Calu3 (cell line): ENCODE results near the gene ZC2HC1B. TPM values are rescaled to one million over a fixed set of nuclear protein-coding genes. Genes with fewer than 3 reads are reported as not detected.

Source experiments
- BruUV-seq: library from RNA; stranded (reverse); fragments of 400-500 nt; replicated peaks from 2 replicates; lab custom pipeline; 2021; lab: Mats Ljungman, UMichigan
- CTCF ChIA-PET: fragments of 300-600 bp; sonication (Branson Sonifier 250); formaldehyde crosslinking; loops from one replicate; lab custom pipeline; 2022; ENCODE audit warnings: antibody characterized with exemption; lab: Charles Lee
- DNase-seq: peaks from one replicate; pipeline ENCODE4 v3.0.0; 2022
- H3K27ac Mint-ChIP-seq: one replicate; pipeline ENCODE4 v1.8.0; 2022; ENCODE audit warnings: mixed read lengths; ENCODE audit not compliant: unreplicated experiment
- H3K27me3 Mint-ChIP-seq: one replicate; pipeline ENCODE4 v1.8.0; 2022; ENCODE audit warnings: mixed read lengths; ENCODE audit not compliant: unreplicated experiment
- H3K36me3 Mint-ChIP-seq: one replicate; pipeline ENCODE4 v1.8.0; 2022; ENCODE audit warnings: mild to moderate bottlenecking, moderate library complexity, mixed read lengths; ENCODE audit not compliant: insufficient read depth, unreplicated experiment
- H3K4me1 Mint-ChIP-seq: one replicate; pipeline ENCODE4 v1.8.0; 2022; ENCODE audit warnings: mild to moderate bottlenecking, low read depth, mixed read lengths; ENCODE audit not compliant: unreplicated experiment
- H3K4me3 Mint-ChIP-seq: one replicate; pipeline ENCODE4 v1.8.0; 2022; ENCODE audit warnings: mild to moderate bottlenecking, low read depth, moderate library complexity, mixed read lengths; ENCODE audit not compliant: unreplicated experiment
- H3K9me3 Mint-ChIP-seq: one replicate; pipeline ENCODE4 v1.8.0; 2022; ENCODE audit warnings: low read depth, mixed read lengths; ENCODE audit not compliant: unreplicated experiment
- intact Hi-C: fragments of 100-400 bp; cut with micrococcal nuclease; formaldehyde crosslinking; loops from one replicate; pipeline ENCODE4 v1.10.0; 2022; ENCODE audit not compliant: unreplicated experiment
- total RNA-seq: library from RNA; stranded (reverse); gene quantifications from 2 replicates; pipeline ENCODE4 v1.2.3, GENCODE V29; 2022
- TF ChIP-seq, protein P1 (sequence below): fragments of 200-600 bp; IDR thresholded peaks from one replicate; pipeline ENCODE4 v1.8.0; 2022; ENCODE audit warnings: antibody characterized with exemption; ENCODE audit not compliant: unreplicated experiment

ZC2HC1B gene
- total RNA-seq, 1 experiment from 2014 or later = not detected

DNA sequence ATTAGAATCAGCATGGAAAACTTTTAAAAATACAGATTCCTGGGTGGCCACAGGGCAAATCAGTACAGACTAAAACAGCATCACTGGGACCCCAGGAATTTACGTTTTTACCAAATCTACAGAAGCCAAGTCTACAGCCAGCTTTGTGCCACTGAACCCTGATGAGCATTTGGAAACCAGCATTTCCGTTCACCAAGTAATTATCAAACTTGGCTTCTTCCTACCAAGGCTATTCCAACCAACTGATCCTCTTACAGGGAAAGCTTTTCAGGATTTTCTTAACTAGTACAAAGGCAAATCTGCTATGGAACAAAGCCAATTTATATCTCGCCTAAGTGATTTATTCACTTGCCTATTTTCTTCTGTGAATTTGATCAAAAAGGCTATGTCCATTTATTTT lies 96.8 kb downstream of the ZC2HC1B start:
- no peak overlapping the region for H3K4me3 Mint-ChIP-seq
- intact Hi-C loops = no loop called here
- no TSS peak for BruUV-seq
- no peaks in the 10 kb centered on the region for H3K4me1 Mint-ChIP-seq
- TF ChIP-seq, protein P1, sequence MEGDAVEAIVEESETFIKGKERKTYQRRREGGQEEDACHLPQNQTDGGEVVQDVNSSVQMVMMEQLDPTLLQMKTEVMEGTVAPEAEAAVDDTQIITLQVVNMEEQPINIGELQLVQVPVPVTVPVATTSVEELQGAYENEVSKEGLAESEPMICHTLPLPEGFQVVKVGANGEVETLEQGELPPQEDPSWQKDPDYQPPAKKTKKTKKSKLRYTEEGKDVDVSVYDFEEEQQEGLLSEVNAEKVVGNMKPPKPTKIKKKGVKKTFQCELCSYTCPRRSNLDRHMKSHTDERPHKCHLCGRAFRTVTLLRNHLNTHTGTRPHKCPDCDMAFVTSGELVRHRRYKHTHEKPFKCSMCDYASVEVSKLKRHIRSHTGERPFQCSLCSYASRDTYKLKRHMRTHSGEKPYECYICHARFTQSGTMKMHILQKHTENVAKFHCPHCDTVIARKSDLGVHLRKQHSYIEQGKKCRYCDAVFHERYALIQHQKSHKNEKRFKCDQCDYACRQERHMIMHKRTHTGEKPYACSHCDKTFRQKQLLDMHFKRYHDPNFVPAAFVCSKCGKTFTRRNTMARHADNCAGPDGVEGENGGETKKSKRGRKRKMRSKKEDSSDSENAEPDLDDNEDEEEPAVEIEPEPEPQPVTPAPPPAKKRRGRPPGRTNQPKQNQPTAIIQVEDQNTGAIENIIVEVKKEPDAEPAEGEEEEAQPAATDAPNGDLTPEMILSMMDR = no peak
- H3K27ac Mint-ChIP-seq = no peak overlapping the region
- no peaks in the 10 kb centered on the region for H3K9me3 Mint-ChIP-seq
- no peaks in the 10 kb centered on the region for H3K27me3 Mint-ChIP-seq
- CTCF ChIA-PET = no interaction called here
- DNase-seq = no peak
- H3K36me3 Mint-ChIP-seq = no peaks in the 10 kb centered on the region

DNA sequence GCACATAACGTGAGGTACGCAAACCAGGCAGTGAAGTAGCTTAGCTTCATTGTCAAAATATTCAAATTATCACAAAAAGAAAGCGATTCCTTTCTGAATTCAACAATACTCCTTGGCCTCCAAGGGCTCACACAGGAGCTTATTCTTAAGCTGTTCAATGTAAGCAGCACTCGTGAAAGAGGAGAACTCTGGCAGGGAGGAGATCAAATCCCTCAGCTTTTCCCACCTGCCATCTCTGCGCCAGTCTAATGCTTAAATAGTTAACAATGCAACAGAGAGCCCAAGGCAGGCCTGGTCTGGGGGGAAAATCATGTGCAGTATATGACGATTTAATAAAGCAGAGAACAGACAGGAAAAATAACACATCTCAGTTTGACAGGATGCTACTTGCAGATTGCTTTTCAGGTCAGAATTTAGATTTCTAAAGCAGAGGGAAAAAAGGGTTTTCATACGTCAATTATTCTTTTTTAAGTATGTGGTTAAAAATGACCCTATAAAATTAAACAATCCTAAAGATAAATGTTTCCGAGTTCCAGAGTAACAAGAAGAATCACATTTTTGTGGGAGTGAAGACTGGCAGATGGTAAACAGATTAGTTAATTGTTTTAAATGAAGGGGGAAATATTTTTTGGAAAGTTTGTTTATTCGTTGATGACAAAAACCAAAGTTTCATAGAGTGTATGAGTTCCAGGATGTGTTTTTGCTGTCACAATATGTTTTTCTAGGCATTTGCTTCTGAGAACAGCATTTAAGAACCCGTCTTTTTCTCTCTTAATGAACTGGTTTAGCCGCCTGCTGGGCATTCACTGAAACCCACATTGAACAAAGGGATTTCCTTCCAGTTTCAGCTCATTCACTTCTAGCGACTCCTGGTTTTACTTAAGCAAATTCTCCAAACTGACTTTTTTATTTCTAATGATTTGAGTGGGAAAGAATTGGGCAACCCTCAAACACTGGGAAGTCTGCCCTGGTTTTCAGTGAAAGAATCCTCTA lies 97.9 kb downstream of the ZC2HC1B start:
- TF ChIP-seq, protein P1 = no peak
- Mint-ChIP-seq H3K27me3 (no peaks in the 10 kb centered on the region), H3K9me3 (no peaks in the 10 kb centered on the region), H3K27ac (no peak overlapping the region), H3K36me3 (no peaks in the 10 kb centered on the region), H3K4me3 (no peak overlapping the region), H3K4me1 (no peaks in the 10 kb centered on the region)
- intact Hi-C loops = no loop called here
- no TSS peak for BruUV-seq
- DNase-seq = no peak
- CTCF ChIA-PET = no interaction called here

DNA sequence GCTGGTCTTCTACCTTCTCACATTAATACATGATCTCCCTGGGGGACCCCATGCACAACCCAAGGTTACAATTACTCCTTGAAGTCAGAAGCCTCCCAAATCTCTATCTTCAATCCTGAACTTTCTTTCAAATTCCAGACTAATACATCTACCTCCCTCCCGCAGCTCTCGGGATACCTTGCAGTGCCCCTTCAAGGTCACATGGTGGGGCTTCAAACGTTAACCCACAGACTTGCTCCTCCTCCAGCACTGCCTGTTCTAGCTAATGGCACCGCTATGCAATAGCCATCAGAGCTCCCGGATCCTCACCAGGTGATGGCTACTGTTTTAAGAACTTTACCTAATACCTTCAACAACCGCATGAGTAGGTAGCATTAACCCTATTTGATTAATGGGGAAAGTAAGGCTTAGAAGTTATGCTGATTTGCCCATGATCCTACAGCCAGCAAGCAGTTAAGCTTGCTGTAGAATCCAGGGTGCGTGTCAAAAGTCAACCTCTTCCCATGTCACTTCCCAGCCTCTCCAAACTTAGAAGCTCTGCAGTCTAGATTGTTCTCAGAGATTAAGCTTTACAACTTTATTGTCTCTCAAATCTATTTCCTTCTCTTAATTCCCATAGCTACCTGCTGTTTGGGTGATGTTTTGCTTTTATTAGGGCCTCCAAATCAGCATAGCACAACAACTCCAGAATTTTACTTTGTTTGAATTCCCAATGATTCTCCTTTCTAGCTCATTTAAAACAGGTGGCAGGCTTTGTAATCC lies 99.1 kb downstream of the ZC2HC1B start:
- no peaks in the 10 kb centered on the region for H3K9me3 Mint-ChIP-seq
- no peaks in the 10 kb centered on the region for H3K4me1 Mint-ChIP-seq
- TF ChIP-seq, protein P1 = no peak
- no peak for DNase-seq
- H3K4me3 Mint-ChIP-seq = no peak overlapping the region
- no TSS peak for BruUV-seq
- no peak overlapping the region for H3K27ac Mint-ChIP-seq
- intact Hi-C loops = no loop called here
- CTCF ChIA-PET = interaction anchor here (1.3 kb wide), 1 partner anchor 388 kb away, joined by 3 read pairs; no protein-coding TSS in a partner anchor
- H3K27me3 Mint-ChIP-seq = no peaks in the 10 kb centered on the region
- no peaks in the 10 kb centered on the region for H3K36me3 Mint-ChIP-seq

DNA sequence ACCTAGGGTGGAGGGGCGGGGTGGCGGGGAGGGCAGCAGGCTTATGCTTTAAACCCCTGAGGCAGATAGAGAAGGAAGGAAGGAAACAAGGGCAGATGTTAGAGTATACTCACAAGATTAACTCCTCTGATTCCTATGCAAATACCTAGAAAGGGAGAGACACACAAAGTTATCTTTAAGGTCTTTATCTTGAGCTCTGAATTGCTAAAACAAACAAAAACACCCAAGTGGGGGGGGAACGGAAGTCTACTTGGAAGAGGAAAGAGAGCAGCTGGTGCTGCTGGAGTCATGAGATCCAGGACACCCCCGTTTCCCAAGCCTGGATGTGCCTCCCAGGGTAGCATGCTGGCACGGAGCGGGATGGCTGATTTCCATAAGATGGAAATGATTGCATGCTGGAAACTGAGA lies 100.4 kb downstream of the ZC2HC1B start:
- H3K4me3 Mint-ChIP-seq = no peak overlapping the region
- H3K27ac Mint-ChIP-seq = no peak overlapping the region
- DNase-seq = no peak
- no TSS peak for BruUV-seq
- intact Hi-C loops = no loop called here
- H3K27me3 Mint-ChIP-seq = no peaks in the 10 kb centered on the region
- TF ChIP-seq, protein P1 = no peak
- H3K4me1 Mint-ChIP-seq = no peaks in the 10 kb centered on the region
- no peaks in the 10 kb centered on the region for H3K9me3 Mint-ChIP-seq
- H3K36me3 Mint-ChIP-seq = no peaks in the 10 kb centered on the region
- CTCF ChIA-PET = interaction anchor here (1.3 kb wide), 1 partner anchor 389 kb away, joined by 3 read pairs; no protein-coding TSS in a partner anchor
